ENCODE results near the gene PLD4. TPM values are rescaled to one million over a fixed set of nuclear protein-coding genes. Genes with fewer than 3 reads are reported as not detected.

The PLD4 gene
- total RNA-seq, 2 donors from 2014 or later = 1.1 to 4.0 TPM

DNA sequence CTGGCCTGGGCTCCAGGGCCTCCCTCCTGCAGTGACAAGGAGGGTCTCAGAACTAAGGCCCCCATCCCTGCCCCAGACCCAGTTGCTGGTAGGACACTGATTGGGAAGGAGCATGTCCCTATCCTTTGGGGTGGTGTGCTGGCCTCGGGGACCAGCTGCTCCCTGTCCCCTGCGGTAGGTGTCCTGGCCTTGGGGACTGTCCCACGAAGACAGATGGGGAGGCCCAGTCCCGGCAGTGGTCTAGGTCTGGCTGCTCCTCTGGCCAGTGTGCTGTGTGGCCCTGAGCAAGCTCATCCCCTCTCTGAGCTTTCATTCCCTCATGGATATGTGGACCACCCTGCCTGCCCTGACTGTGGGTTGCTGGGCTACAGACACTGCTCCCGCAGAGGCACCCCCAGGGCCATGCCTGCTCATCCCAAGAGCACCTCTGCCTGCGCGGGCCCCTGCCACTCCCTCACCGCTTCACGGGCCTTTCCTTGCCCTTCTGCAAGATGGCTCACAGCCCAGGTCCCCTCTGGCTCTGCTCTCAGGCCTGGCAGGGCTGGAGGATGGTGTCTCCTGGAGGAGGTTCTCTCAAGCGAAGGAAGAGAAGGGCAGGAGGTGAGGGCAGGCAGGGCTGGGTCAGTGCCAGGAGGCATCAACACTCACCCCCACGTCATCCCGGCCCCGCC lies 41.0 kb downstream of the PLD4 start:
- no peak for ATAC-seq
- no peak overlapping the region for H3K27ac Mint-ChIP-seq
- no peak for DNase-seq
- no peaks in the 10 kb centered on the region for H3K9me3 ChIP-seq (ENCODE audit: control insufficient read depth, low read length, poor library complexity, severe bottlenecking)
- H3K27me3 Mint-ChIP-seq = peaks cover 18% of the 10 kb centered on the region
- no peaks in the 10 kb centered on the region for H3K4me1 Mint-ChIP-seq
- peaks cover 2% of the 10 kb centered on the region for H3K36me3 Mint-ChIP-seq (ENCODE audit: low read depth)
- H3K4me3 Mint-ChIP-seq = no peak overlapping the region

DNA sequence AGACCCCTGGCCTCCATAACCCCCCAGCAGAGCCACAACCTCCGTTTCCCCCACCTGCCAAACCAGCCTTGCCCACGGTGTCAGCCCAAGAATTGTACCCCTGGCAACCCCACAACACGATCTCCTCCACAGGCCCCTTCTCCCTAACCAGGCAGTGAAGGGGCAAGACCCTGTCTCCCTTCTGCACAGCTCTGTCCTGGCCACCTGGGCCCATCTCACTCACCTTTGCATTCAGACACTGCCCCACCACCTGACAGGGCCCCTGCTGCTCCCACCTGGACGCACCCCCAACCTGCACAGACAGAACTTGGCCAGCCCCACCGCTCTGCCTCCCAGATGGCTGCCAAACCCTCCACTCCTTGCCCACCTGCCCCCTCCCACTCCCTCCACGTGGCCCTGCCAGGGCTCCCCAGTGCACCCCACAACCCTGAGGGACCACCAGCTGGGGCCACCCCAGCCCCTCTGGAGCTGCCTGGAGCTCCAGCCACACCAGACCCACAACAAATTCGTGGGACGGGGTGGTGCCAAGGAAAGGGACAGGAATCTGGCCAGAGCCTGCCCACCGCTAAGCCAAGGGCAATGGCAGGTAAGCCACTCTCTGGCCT lies 41.7 kb downstream of the PLD4 start:
- H3K9me3 ChIP-seq (ENCODE audit: control insufficient read depth, low read length, poor library complexity, severe bottlenecking) = no peaks in the 10 kb centered on the region
- Mint-ChIP-seq H3K4me3 (no peak overlapping the region), H3K4me1 (no peaks in the 10 kb centered on the region), H3K27ac (no peak overlapping the region), H3K36me3 (ENCODE audit: low read depth) (peaks cover 2% of the 10 kb centered on the region), H3K27me3 (peaks cover 18% of the 10 kb centered on the region)
- DNase-seq (no peak), ATAC-seq (no peak)

DNA sequence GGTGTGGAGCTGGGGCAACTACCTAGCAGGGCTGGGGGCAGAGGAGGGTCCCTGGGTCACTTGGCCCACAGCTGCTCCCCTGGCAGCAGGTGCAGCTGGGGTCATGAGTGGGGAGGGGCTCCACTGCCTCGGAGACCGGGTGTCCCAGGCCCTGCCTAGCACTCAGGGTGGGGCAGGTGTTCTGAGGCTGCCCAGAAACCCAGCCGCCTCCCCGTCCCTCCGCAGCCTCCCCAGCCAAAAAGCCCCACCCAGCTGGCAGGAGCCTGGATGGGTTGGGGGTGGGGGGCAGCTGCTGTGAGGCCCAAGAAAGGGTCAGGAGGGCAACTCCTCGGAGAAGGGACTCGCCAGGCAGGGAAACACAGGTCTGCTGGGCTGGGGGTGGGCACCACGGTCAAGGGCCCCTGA lies 42.3 kb downstream of the PLD4 start:
- no peak for DNase-seq
- Mint-ChIP-seq H3K4me1 (no peaks in the 10 kb centered on the region), H3K36me3 (ENCODE audit: low read depth) (peaks cover 2% of the 10 kb centered on the region), H3K27ac (no peak overlapping the region), H3K27me3 (peaks cover 18% of the 10 kb centered on the region), H3K4me3 (no peak overlapping the region)
- ATAC-seq = no peak
- no peaks in the 10 kb centered on the region for H3K9me3 ChIP-seq (ENCODE audit: control insufficient read depth, low read length, poor library complexity, severe bottlenecking)

DNA sequence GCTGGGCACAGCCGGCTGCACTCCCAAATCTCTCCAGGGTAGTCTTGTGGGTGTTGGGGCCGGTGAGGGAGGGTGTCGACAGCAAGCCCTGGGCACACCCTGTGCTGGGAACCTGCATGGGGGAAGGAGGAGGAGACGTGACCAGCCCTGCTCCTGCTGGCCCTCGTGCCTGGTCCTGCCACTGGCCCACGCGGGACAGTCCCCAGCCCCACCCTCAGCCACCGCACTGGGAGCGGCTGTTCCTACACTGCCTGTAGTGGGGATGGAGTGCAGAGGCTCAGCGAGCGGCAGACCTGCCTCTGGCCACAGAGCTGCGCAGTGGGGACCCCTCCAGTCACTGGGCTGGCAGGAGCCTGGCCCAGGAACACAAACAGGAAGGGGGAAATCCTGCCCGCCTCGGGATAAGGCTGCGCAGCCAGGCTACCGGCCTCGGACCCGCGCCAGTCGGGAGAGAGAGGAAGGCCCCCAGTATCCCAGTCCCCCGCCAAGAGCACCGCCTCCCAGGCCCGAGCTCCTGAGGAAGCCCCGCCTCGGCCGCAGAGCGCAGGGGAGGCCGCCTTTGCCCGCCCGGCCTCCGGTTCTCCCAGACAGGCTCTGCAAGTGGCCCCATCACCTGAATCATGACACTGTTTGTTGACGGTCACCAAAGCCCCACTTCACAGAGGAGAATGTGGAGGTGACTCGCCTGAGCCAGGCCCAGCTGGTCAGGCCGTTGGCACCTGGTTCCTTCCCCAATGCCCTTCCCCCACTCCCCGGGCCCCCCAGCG lies 42.9 kb downstream of the PLD4 start:
- no peaks in the 10 kb centered on the region for H3K9me3 ChIP-seq (ENCODE audit: control insufficient read depth, low read length, poor library complexity, severe bottlenecking)
- DNase-seq = no peak
- ATAC-seq = no peak
- H3K4me1 Mint-ChIP-seq = no peaks in the 10 kb centered on the region
- no peak overlapping the region for H3K4me3 Mint-ChIP-seq
- peaks cover 2% of the 10 kb centered on the region for H3K36me3 Mint-ChIP-seq (ENCODE audit: low read depth)
- peaks cover 18% of the 10 kb centered on the region for H3K27me3 Mint-ChIP-seq
- no peak overlapping the region for H3K27ac Mint-ChIP-seq

DNA sequence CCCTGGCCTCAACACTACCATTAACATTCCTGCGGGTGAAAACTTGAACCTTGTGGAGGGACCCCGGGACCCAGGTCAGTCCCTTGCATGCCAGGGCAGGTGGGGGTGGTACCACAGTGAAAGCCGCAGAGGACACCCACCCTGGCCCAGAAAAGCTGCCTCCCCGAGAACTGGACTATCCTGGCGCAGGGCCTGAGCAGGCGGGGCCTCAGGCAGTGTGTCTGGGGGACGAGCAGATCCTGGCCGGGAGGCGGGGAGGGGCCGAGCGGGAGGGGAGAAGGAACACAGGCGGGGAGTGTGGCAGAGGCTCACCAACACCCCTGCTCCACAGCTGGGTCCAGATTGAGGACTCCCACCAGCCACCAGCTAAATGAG lies 43.5 kb downstream of the PLD4 start:
- no peak for ATAC-seq
- no peaks in the 10 kb centered on the region for H3K4me1 Mint-ChIP-seq

DNA sequence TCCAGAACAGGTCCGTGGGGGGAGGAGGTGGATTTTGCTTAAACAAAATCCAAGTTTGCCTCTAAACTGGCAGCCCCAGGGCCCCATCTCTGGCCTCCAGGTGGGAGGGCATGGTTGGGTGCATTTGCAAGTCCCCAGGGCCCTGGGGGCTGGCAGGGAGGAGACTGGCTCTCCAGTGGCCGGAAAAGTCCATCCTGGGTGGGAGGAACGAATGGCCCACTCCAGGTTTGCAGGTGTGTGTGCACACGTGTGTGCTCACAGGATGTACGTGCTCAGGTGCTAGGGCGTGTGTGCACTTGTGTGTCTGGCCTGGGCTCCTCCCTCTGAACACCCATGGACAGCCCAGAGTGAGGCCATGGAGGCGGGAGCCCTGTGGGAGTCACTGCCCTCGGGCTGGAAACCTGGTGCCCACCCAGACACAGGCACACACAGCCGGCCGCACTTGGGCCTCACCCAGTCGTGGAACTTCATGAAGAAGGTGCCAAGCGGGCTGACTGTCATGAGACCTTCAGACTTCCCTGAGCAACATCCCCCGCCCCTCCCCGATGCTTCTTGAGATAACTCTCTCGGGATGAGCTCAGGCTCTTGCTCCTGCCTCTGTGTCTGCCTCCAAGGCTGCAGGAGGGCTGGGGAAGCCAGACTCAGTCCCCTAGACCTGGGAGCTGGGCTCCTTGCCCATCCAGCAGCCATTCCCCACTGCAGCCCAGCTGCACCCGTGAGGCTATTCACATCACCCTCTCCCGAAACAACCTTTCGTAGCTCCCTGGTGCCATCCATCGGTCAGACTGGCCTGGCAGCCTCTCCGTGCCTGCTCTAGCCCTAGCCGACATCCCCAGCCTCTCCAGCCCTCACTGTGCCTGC lies 44.1 kb downstream of the PLD4 start:
- no peak overlapping the region for H3K27ac Mint-ChIP-seq

More for the DNA sequence above, 43.5 kb downstream of the PLD4 start:
- DNase-seq = no peak
- Mint-ChIP-seq H3K27ac (no peak overlapping the region), H3K27me3 (peaks cover 18% of the 10 kb centered on the region), H3K4me3 (no peak overlapping the region), H3K36me3 (ENCODE audit: low read depth) (peaks cover 2% of the 10 kb centered on the region)
- H3K9me3 ChIP-seq (ENCODE audit: control insufficient read depth, low read length, poor library complexity, severe bottlenecking) = no peaks in the 10 kb centered on the region

DNA sequence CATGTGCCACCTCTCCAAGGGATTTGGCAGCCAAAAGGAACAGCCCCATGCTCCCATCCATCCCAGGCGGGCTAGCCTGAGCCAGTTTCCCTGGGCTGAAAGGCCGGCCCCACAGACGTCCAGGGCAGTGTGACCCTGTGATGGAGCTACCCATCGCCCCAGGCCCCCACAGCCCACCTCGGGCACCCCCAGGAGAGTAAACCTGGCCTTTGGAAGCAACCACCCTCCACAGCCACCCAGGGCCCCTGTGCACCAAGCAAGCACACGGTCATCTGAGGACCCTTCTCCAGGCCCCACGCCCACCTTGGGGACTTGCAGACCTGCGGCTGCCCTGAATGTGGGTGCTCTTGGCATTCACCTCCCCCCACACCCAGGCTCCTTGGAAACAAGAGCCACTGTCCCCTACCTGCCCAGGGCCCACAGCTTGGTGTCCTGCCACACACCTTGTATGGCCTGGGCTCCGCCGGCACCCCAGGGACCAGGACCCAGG lies 45.1 kb downstream of the PLD4 start:
- Mint-ChIP-seq H3K27me3 (peaks cover 18% of the 10 kb centered on the region), H3K27ac (no peak overlapping the region), H3K4me1 (no peaks in the 10 kb centered on the region), H3K4me3 (no peak overlapping the region), H3K36me3 (ENCODE audit: low read depth) (peaks cover 2% of the 10 kb centered on the region)
- ATAC-seq (no peak), DNase-seq (no peak)
- no peaks in the 10 kb centered on the region for H3K9me3 ChIP-seq (ENCODE audit: control insufficient read depth, low read length, poor library complexity, severe bottlenecking)

More for the DNA sequence above, 44.1 kb downstream of the PLD4 start:
- DNase-seq = no peak
- Mint-ChIP-seq H3K36me3 (ENCODE audit: low read depth) (peaks cover 2% of the 10 kb centered on the region), H3K4me1 (no peaks in the 10 kb centered on the region), H3K27me3 (peaks cover 18% of the 10 kb centered on the region), H3K4me3 (no peak overlapping the region)
- ATAC-seq = no peak
- no peaks in the 10 kb centered on the region for H3K9me3 ChIP-seq (ENCODE audit: control insufficient read depth, low read length, poor library complexity, severe bottlenecking)

DNA sequence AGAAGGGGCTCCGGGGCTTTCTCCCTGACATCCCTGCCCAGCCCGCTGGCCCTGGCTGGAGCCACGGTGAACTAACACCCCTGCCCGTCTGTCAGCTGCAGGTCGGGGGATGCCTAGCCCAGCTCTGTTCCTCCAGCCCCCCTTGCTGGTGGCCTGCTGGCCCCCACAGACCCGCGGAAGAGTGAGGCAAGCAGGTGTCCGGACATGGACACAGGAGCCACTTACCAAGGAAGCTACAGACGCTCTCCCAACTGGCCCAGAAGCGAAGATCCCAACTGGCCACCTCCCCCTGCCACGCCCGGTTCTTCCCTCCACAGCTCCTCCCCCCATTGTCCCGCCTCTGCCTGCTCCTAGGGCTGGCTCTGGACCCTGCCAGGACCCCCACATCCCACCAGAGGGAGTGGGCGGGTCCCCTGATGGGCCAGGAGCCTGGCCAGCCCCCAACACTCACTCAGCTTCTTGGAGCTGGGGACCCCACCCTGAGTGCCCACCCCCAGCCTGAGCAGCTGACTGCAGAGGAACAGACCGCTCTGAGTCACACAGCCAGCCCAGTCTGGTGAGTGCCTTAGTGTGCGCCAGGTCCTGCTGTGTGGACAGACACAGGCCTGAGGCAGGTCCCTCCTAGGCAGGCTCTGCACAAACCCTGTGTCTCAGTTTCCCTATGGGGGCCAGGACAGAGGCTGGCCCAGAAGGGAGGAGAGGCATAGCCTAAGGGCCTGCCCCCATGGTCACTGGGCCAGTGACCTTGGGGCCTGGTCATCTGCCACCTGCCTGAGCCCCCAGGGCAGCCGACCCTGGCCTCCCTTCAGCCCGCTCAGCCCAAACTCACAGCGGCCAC lies 45.8 kb downstream of the PLD4 start:
- Mint-ChIP-seq H3K27ac (no peak overlapping the region), H3K27me3 (peaks cover 18% of the 10 kb centered on the region), H3K4me1 (no peaks in the 10 kb centered on the region), H3K4me3 (no peak overlapping the region), H3K36me3 (ENCODE audit: low read depth) (peaks cover 2% of the 10 kb centered on the region)
- no peak for ATAC-seq
- DNase-seq = no peak
- no peaks in the 10 kb centered on the region for H3K9me3 ChIP-seq (ENCODE audit: control insufficient read depth, low read length, poor library complexity, severe bottlenecking)

DNA sequence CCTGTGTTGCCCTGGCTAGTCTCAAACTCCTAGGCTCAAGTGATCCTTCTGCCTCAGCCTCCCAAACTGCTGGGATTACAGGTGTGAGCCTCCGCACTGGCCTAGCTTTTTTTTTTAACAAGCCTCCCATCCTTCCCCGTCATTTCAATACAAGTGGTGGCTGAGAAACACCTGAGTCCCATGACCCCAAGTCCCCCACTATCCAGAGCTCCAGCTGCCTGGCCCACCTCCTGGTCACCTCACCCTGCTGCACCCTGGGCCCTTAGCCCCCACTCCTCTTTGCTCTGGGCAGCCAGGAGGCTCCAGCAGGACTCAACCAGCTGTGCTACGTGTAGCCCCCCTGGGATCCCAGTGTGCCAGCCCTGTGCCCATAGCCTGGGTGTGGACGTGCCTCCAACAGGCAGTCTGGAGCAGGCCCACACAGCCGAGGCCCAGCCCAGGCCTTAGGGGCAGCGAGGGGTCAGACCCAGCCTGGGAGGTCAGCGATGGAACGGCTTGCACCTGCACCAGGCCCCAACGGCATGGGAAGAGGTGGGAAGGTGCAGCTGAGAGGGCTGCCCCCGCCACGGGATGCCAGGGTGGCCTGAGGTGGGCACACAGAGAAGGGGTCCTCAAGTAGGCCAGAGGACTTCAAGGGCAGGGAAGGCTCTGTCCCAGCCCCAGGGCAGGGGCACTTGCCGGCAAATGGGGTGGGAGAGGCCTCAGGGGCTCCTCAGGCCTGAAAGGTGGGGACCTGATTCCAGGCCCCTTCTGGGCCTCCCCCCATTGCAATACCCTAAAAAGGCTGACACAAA lies 47.0 kb downstream of the PLD4 start:
- Mint-ChIP-seq H3K27ac (no peak overlapping the region), H3K36me3 (ENCODE audit: low read depth) (no peaks in the 10 kb centered on the region), H3K4me1 (peaks cover 7% of the 10 kb centered on the region), H3K4me3 (no peak overlapping the region), H3K27me3 (peaks cover 27% of the 10 kb centered on the region)
- no peaks in the 10 kb centered on the region for H3K9me3 ChIP-seq (ENCODE audit: control insufficient read depth, low read length, poor library complexity, severe bottlenecking)
- DNase-seq = no peak
- no peak for ATAC-seq

DNA sequence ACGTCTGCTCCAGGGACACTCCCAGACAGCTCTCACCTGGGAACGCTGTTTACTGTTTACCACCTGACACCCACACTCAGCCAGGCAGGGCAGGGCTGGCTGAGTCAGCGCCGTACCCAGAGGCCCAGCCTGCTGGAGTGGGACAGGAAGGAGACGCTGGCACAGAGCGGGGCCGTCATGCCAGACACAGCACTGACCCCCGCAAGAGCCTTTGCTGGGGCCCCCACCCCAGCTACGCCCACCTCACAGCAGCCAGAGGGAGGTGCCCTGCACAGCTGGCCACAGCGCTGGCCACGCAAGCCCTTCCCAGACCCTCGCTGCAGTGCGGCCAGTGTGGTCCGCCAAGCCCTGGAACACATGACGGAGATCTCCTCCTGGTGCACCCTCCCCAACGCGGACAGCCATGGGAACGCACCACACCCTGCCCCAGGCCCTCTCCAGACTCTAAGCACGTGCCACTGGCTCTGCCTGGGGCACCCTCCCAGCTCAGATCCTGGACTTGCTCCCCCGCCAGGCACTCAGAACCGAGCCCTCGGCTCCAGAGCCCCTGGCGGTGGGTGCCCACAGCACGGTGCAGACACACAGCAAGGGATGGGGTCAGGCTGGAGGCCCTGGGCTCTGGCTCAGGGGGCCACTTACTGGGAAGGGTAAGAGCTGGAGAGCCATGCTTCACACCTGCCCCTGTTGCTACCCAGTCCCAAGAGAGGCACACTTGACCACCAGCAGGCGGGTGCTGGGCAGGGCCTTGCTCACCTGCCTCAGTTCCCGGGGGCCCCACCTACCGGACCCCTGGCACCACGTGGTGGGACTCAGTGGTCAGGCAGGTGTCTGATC lies 47.8 kb downstream of the PLD4 start:
- H3K27ac Mint-ChIP-seq = no peak overlapping the region
- peaks cover 34% of the 10 kb centered on the region for H3K27me3 Mint-ChIP-seq
- no peaks in the 10 kb centered on the region for H3K9me3 ChIP-seq (ENCODE audit: control insufficient read depth, low read length, poor library complexity, severe bottlenecking)
- H3K4me1 Mint-ChIP-seq = peaks cover 7% of the 10 kb centered on the region
- no peak overlapping the region for H3K4me3 Mint-ChIP-seq
- DNase-seq = peak in 1 of 3 donors; percentile 8
- no peak for ATAC-seq
- no peaks in the 10 kb centered on the region for H3K36me3 Mint-ChIP-seq (ENCODE audit: low read depth)

DNA sequence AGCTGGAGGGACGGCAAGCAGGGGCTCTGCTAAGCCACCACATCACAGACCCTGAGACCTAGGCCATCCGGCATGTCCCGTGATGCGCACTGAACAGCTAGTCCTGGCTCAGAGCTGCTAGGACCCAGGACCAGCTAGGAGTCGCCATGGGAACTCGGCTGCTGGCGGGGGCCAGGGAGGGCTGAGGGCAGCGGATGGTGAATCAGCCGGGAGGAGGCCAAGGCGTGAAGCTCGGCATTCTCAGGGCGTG lies 48.4 kb downstream of the PLD4 start:
- peak in 1 of 3 donors; percentile 2 for DNase-seq
- no peaks in the 10 kb centered on the region for H3K36me3 Mint-ChIP-seq (ENCODE audit: low read depth)
- peaks cover 10% of the 10 kb centered on the region for H3K4me1 Mint-ChIP-seq
- no peak overlapping the region for H3K27ac Mint-ChIP-seq
- no peak overlapping the region for H3K4me3 Mint-ChIP-seq
- H3K9me3 ChIP-seq (ENCODE audit: control insufficient read depth, low read length, poor library complexity, severe bottlenecking) = no peaks in the 10 kb centered on the region
- ATAC-seq = no peak
- peaks cover 31% of the 10 kb centered on the region for H3K27me3 Mint-ChIP-seq
